Endothelial cell of umbilical vein (primary cell): ENCODE results near the gene MPL.

Source experiments
- EZH2 ChIP-seq: IDR thresholded peaks from 2 replicates; pipeline ENCODE4 v1.6.1; 2012; ENCODE audit warnings: borderline replicate concordance, low read depth, mild to moderate bottlenecking, moderate library complexity, low read length, inconsistent platforms; ENCODE audit not compliant: severe bottlenecking
- FOS ChIP-seq: IDR thresholded peaks from 2 replicates; pipeline ENCODE4 v1.6.1; 2011; ENCODE audit warnings: mild to moderate bottlenecking, low read length, moderate library complexity, borderline replicate concordance; ENCODE audit not compliant: insufficient read depth
- GATA2 ChIP-seq: IDR thresholded peaks from 2 replicates; pipeline ENCODE4 v1.7.0; 2011; ENCODE audit warnings: low read depth, mild to moderate bottlenecking, moderate library complexity, mixed read lengths, low read length; ENCODE audit not compliant: insufficient read length, insufficient read depth
- JUN ChIP-seq: IDR thresholded peaks from 2 replicates; pipeline ENCODE4 v1.6.1; 2011; ENCODE audit warnings: borderline replicate concordance, low read depth; ENCODE audit not compliant: insufficient read length, insufficient read depth
- MYC ChIP-seq: IDR thresholded peaks from one replicate; pipeline ENCODE4 v1.6.1; 2011; ENCODE audit warnings: mild to moderate bottlenecking, low read depth, low read length
- POLR2A ChIP-seq: IDR thresholded peaks from 2 replicates; pipeline ENCODE4 v1.6.1; 2012; ENCODE audit warnings: low read depth, mild to moderate bottlenecking, control low read depth, low read length
- POLR2AphosphoS5 ChIP-seq: IDR thresholded peaks from 2 replicates; pipeline ENCODE4 v1.6.1; 2012; ENCODE audit warnings: low read depth, mild to moderate bottlenecking, control low read depth, low read length, moderate library complexity; ENCODE audit not compliant: insufficient read depth
- TF ChIP-seq, protein P1 (sequence below), 2 donors: IDR thresholded peaks; 1 replicate in 1 of 2; 2 replicates in 1 of 2; pipeline ENCODE4 v1.5.1; 2011; ENCODE audit warnings: low read length in 2 of 2, mild to moderate bottlenecking in 2 of 2, moderate library complexity in 2 of 2, control low read depth in 1 of 2, inconsistent platforms in 1 of 2, low read depth in 1 of 2; ENCODE audit not compliant: insufficient read depth in 1 of 2; ENCODE audit errors: extremely low read depth in 1 of 2
- TF ChIP-seq, protein P2 (sequence below): IDR thresholded peaks from 2 replicates; pipeline ENCODE4 v1.6.1; 2011; ENCODE audit not compliant: insufficient read depth, insufficient read length

DNA sequence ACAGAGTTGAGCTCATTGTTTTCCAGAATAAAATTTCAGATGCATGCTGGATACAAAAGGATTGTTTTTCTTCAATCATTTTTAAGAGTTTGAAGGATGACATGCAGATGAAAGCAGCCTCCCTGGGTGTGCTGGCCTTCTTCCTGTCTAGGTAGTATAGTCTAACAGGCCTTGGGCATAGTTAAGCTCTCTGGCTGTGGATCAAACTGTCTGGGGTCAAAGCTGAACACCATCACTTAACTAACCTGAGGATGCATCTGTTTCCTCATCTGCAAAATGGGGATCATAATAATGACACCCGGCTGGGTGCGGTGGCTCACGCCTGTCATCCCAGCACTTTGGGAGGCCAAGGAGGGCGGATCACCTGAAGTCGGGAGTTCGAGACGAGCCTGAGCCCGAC is 42.9 kb upstream of the MPL start:
- TF ChIP-seq, protein P1, sequence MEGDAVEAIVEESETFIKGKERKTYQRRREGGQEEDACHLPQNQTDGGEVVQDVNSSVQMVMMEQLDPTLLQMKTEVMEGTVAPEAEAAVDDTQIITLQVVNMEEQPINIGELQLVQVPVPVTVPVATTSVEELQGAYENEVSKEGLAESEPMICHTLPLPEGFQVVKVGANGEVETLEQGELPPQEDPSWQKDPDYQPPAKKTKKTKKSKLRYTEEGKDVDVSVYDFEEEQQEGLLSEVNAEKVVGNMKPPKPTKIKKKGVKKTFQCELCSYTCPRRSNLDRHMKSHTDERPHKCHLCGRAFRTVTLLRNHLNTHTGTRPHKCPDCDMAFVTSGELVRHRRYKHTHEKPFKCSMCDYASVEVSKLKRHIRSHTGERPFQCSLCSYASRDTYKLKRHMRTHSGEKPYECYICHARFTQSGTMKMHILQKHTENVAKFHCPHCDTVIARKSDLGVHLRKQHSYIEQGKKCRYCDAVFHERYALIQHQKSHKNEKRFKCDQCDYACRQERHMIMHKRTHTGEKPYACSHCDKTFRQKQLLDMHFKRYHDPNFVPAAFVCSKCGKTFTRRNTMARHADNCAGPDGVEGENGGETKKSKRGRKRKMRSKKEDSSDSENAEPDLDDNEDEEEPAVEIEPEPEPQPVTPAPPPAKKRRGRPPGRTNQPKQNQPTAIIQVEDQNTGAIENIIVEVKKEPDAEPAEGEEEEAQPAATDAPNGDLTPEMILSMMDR (IDR thresholded peaks at IDR 0.05; ENCODE audit: extremely low read depth in 1 of 2, insufficient read depth in 1 of 2, low read depth in 1 of 2, low read length in 2 of 2) = no peak
- no peak for TF ChIP-seq POLR2A
- TF ChIP-seq EZH2 = no peak
- no peak for TF ChIP-seq POLR2AphosphoS5
- no peak for TF ChIP-seq GATA2
- TF ChIP-seq, protein P2, sequence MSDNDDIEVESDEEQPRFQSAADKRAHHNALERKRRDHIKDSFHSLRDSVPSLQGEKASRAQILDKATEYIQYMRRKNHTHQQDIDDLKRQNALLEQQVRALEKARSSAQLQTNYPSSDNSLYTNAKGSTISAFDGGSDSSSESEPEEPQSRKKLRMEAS = no peak
- no peak for TF ChIP-seq MYC
- TF ChIP-seq JUN = no peak
- TF ChIP-seq FOS = no peak
